ENCODE data around the gene ZNF200. TPM values are rescaled to one million over a fixed set of nuclear protein-coding genes. Genes with fewer than 3 reads are reported as not detected.

ZNF200 gene
- total and polyA plus RNA-seq, 3 donors from 2014 or later: 41.9 to 48.3 (median 45.2) TPM

DNA sequence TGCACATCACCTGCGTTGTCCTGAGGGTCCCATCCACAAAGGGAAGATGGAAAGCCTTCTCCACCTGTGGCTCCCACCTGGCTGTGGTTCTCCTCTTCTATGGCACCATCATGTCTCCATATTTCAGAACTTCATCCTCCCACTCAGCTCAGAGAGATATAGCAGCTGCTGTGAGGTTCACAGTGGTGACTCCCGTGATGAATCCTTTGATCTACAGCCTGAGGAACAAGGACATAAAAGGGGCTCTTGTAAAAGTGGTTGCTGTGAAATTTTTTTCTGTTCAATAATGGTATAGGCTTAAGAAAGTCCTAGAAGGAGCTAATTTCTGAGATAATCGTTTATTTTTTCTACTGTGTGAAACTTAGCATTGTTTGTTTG lies 18.7 kb downstream of the ZNF200 start:
- WGBS, 2 donors: 62 to 64% methylated on average over 3 of the region's 3 CpGs
- no peak for DNase-seq
- TF ChIP-seq POLR2A (IDR thresholded peaks at IDR 0.05): no peak
- TF ChIP-seq, protein P1, sequence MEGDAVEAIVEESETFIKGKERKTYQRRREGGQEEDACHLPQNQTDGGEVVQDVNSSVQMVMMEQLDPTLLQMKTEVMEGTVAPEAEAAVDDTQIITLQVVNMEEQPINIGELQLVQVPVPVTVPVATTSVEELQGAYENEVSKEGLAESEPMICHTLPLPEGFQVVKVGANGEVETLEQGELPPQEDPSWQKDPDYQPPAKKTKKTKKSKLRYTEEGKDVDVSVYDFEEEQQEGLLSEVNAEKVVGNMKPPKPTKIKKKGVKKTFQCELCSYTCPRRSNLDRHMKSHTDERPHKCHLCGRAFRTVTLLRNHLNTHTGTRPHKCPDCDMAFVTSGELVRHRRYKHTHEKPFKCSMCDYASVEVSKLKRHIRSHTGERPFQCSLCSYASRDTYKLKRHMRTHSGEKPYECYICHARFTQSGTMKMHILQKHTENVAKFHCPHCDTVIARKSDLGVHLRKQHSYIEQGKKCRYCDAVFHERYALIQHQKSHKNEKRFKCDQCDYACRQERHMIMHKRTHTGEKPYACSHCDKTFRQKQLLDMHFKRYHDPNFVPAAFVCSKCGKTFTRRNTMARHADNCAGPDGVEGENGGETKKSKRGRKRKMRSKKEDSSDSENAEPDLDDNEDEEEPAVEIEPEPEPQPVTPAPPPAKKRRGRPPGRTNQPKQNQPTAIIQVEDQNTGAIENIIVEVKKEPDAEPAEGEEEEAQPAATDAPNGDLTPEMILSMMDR (IDR thresholded peaks at IDR 0.05): no peak
- H3K36me3 ChIP-seq (ENCODE audit: low read depth, missing control alignments): no peaks in the 10 kb centered on the region
- no peaks in the 10 kb centered on the region for H3K27me3 ChIP-seq
- no peaks in the 10 kb centered on the region for H3K9me3 ChIP-seq
- intact Hi-C loops (cut with DNase I; ENCODE audit: low total_unique reads): no loop called here
- no peak overlapping the region for H3K4me3 ChIP-seq
- H3K27ac ChIP-seq: no peak overlapping the region
- H3K4me1 ChIP-seq: no peaks in the 10 kb centered on the region

DNA sequence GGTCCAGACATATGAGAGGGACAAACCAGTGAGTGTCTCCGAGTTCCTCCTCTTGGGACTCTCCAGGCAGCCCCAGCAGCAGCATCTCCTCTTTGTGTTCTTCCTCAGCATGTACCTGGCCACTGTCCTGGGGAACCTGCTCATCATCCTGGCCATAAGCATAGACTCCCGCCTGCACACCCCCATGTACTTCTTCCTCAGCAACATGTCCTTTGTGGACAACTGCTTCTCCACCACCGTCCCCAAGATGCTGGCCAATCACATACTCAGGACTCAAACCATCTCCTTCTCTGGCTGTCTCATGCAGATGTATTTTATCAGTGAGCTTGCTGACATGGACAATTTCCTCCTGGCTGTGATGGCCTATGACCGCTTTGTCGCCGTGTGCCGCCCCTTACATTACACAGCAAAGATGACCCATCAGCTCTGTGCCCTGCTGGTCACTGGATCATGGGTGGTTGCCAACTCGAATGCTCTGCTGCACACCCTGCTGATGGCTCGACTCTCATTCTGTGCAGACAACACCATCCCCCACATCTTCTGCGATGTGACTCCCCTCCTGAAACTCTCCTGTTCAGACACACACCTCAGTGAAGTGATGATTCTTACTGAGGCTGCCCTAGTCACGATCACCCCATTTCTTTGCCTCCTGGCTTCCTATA lies 19.2 kb downstream of the ZNF200 start:
- DNase-seq: no peak
- Histone ChIP-seq H3K27ac (no peak overlapping the region), H3K36me3 (ENCODE audit: low read depth, missing control alignments) (no peaks in the 10 kb centered on the region), H3K4me3 (no peak overlapping the region), H3K4me1 (no peaks in the 10 kb centered on the region), H3K27me3 (no peaks in the 10 kb centered on the region), H3K9me3 (no peaks in the 10 kb centered on the region)
- intact Hi-C loops (cut with DNase I; ENCODE audit: low total_unique reads): no loop called here
- no peak for TF ChIP-seq POLR2A (IDR thresholded peaks at IDR 0.05)
- TF ChIP-seq, protein P1 (IDR thresholded peaks at IDR 0.05): no peak
- WGBS, 2 donors: 78 to 84% methylated on average over 9 to 11 of the region's 11 CpGs

DNA sequence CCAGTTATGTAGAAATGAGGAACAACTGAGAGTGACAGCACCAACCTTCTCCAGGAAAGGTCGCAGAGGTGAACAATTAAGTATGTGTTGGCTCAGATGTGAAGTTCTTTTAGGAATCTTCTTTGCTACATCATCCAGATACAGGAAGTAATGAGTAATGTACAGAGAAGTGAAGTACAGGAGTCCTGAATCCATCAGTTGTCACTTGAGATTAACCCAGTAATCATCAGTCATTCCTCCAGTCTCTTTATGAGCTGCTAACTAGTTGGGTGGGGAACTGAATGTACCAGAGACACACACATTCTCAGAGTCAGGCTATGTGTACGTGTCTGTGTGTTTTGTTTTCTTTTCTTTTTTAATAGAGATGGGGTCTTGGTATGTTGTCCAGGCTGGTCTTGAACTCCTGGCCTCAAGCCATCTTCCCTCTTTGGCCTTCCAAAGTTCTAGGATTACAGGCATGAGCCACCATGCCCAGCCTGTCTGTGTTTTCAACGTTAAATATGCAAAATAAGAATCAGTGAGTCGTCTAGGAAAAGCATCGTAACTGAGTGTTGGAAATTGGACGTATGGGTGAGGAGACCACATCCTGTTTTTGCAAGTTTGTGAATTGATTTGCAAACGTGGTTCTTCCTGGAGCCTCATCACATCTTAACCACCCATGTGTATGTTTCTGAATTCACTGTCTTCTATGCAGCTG lies 19.9 kb downstream of the ZNF200 start:
- Histone ChIP-seq H3K27me3 (no peaks in the 10 kb centered on the region), H3K4me1 (no peaks in the 10 kb centered on the region), H3K9me3 (no peaks in the 10 kb centered on the region), H3K27ac (no peak overlapping the region), H3K36me3 (ENCODE audit: low read depth, missing control alignments) (no peaks in the 10 kb centered on the region), H3K4me3 (no peak overlapping the region)
- DNase-seq: no peak
- intact Hi-C loops (cut with DNase I; ENCODE audit: low total_unique reads): no loop called here
- TF ChIP-seq POLR2A (IDR thresholded peaks at IDR 0.05): no peak
- TF ChIP-seq, protein P1 (IDR thresholded peaks at IDR 0.05): no peak
- 46 to 59% methylated on average over 7 of the region's 7 CpGs for WGBS, 2 donors

DNA sequence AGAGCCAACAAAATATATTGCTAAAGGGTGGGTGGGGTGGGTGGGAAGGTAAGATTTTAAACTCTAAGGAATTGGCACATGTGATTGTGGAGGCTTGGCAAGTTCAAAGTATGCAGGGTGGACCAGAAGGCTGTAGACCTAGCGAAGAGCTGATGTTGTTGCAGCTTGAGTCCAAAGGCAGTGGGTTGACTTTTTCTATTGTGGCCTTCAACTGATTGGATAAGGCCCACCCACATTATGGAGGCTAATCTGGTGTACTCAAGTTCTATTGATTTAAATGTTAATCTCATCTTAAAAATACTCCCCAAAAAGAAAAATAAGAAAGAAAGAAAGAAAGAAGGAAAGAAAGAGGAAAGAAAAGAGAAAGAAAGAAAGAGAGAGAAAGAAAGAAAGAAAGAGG lies 22.4 kb downstream of the ZNF200 start:
- no peak overlapping the region for H3K27ac ChIP-seq
- H3K4me1 ChIP-seq: no peaks in the 10 kb centered on the region
- intact Hi-C loops (cut with DNase I; ENCODE audit: low total_unique reads): no loop called here
- TF ChIP-seq POLR2A (IDR thresholded peaks at IDR 0.05): no peak
- TF ChIP-seq, protein P1 (IDR thresholded peaks at IDR 0.05): no peak
- no peak for DNase-seq
- no peaks in the 10 kb centered on the region for H3K27me3 ChIP-seq
- H3K9me3 ChIP-seq: no peaks in the 10 kb centered on the region
- WGBS, 2 donors: 64 to 70% methylated on average over 1 of the region's 1 CpG
- H3K36me3 ChIP-seq (ENCODE audit: low read depth, missing control alignments): no peaks in the 10 kb centered on the region
- H3K4me3 ChIP-seq: no peak overlapping the region
